HAP-1 (cell line): ENCODE data around the gene NDUFAB1.
A peak's percentile ranks its signal among the peaks of the same experiment; 100 is the strongest.
"Not testable (repeated sequence)": the region's sequence is repeated elsewhere in the genome, so short reads cannot be mapped to it uniquely, and the experiment has no call there.

Source experiments
- DNase-seq, 2 experiments: peaks; one replicate each; pipeline ENCODE4 v3.0.0-alpha.2; 2016 to 2020; ENCODE audit warnings: low spot score in 2 of 2
- H3K27me3 ChIP-seq: fragments of 250-450 bp; sonication (Bioruptor Pico); 2 replicates; pipeline ENCODE4 v1.5.1; 2020; ENCODE audit warnings: low read depth, mild to moderate bottlenecking, moderate library complexity
- H3K36me3 ChIP-seq: fragments of 250-450 bp; sonication (Bioruptor Pico); replicated peaks from 2 replicates; pipeline ENCODE4 v1.5.1; 2020; ENCODE audit warnings: mild to moderate bottlenecking
- H3K4me1 ChIP-seq: fragments of 250-450 bp; sonication (Bioruptor Pico); 2 replicates; pipeline ENCODE4 v1.5.1; 2020; ENCODE audit warnings: mild to moderate bottlenecking
- H3K4me3 ChIP-seq: fragments of 250-450 bp; sonication (Bioruptor Pico); 2 replicates; pipeline ENCODE4 v1.5.1; 2020; ENCODE audit warnings: mild to moderate bottlenecking, moderate library complexity
- H3K9me3 ChIP-seq: fragments of 250-450 bp; sonication (Bioruptor Pico); 2 replicates; pipeline ENCODE4 v1.5.1; 2020; ENCODE audit warnings: mild to moderate bottlenecking, moderate library complexity
- in situ Hi-C: fragments of 300-500 bp; cut with MboI; formaldehyde crosslinking; loops from 3 replicates; pipeline ENCODE4 v1.14.3; 2020; ENCODE audit warnings: low sequenced_read_pairs, inconsistent platforms, mixed read lengths

NDUFAB1 gene

DNA sequence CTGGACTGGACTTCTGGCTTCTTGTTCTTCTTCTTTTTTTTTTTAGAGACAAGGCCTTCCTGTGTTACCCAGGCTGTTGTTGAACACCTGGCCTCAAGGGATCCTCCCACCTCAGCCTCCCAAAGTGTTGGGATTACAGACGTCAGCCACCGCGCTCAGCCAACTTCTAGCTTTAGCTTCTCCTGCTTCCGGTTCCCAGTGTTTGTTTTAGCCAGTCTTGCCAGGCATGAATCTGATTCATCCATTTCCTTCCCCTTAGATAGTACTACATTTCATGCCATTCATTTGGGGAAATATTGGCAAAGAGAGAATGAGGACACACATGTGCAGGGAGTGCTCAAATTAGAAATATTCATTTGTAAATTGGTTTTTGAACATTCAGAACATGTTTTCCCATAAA lies 12.1 kb upstream of the NDUFAB1 start:
- no peak overlapping the region for H3K4me3 ChIP-seq
- no peak for DNase-seq
- H3K4me1 ChIP-seq = no peaks in the 10 kb centered on the region
- H3K27me3 ChIP-seq = no peaks in the 10 kb centered on the region
- H3K9me3 ChIP-seq = no peaks in the 10 kb centered on the region
- H3K36me3 ChIP-seq = peaks cover 38% of the 10 kb centered on the region
- in situ Hi-C loops = no loop called here

DNA sequence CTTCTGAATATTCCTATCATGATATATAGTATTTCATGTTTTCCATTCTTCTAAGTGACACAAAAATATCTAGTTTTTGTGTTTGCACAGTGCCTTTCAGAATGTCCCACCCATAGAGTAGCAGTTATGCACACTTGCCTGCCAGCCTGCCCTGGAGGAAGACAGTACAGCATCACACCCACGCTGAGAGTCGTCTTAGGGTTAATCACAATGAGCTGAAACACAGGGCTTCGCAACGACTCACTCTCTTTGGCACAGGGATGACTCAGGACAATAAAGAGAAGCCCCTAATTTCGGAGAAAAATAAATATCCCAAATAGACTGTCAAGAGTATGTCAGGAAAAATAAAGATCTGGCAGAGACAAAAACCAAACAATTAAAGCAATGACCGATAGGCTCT lies 11.6 kb upstream of the NDUFAB1 start:
- no peaks in the 10 kb centered on the region for H3K4me1 ChIP-seq
- no peaks in the 10 kb centered on the region for H3K27me3 ChIP-seq
- H3K36me3 ChIP-seq = peaks cover 40% of the 10 kb centered on the region
- H3K4me3 ChIP-seq = no peak overlapping the region
- in situ Hi-C loops = no loop called here
- no peaks in the 10 kb centered on the region for H3K9me3 ChIP-seq
- DNase-seq = no peak

DNA sequence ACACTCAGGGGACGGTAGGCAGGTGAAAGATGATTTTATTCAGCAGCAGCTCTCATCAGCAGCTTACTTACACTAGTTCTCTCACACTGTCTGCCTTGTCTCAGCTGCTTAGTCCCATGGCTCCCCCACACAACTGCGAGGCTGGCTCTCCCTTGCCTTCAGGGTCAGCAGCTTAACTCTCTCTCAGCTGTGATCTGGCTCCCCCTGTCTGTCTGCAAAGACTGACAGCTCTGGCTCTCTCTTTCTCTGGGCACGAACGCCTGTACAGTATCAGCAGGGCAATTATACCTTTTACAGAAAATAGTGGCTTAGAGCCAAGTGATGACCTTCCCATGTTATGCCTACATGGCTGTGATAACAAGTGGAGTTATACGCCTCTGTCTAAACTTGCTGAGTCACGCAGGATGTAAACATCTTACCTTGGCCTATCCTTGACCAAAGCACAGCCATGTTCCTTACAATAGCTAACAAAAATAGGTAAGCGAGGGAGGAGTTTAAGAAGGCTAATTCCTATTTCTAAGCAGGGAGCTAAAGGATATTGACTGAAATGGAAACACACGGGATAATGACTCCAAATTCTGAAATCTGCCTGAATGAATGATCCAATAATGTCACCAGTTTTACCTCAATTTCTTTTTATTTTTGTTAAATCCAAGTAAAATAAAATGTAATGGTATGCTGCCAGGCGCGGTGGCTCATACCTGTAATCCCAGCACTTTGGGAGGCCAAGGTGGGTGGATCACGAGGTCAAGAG lies 1.1 kb upstream of the NDUFAB1 start:
- no peaks in the 10 kb centered on the region for H3K27me3 ChIP-seq

DNA sequence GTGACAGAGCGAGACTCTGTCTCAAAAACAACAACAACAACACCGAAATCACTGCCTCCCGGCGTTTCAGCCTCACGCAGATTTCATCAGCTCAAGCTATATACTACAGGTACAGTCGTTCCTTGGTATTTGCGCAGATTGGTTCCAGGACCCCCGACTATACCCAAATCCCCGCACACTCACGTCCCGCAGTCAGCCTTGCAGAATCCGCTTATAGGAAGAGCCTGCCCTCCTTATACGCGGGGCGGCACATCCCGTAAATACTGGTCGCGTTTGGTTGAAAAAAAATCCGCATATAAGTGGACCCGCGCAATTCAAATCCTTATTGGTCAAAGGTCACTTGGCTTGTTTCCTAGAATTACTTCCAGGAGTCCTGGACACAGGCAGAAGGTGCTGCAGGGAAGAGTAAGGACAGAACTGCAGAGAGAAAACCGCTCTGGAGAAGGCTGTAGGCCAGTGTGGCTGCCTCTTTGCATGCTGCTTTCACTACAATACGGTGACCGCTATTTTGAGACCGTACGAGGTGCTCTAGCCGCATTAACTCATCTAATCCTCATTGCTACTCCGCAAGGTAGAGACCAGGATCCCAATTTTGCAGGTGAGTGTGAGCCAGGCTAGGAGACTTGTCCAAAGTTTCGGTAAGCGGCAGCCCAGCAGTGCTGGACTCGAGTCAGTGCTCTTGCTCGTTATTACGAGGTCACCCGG lies 718 bp downstream of the NDUFAB1 start:
- no peak for DNase-seq
- Histone ChIP-seq H3K4me1 (peaks cover 20% of the 10 kb centered on the region), H3K27me3 (no peaks in the 10 kb centered on the region), H3K9me3 (no peaks in the 10 kb centered on the region), H3K36me3 (peaks cover 45% of the 10 kb centered on the region), H3K4me3 (peak overlapping the region; percentile 96)
- in situ Hi-C loops = loop anchor here (5.0 kb wide), 1 partner anchor 47 kb away; the partner anchor contains the start of genes DCTN5 and PALB2

More for the DNA sequence above, 1.1 kb upstream of the NDUFAB1 start:
- Histone ChIP-seq H3K4me3 (no peak overlapping the region), H3K4me1 (peaks cover 28% of the 10 kb centered on the region), H3K9me3 (no peaks in the 10 kb centered on the region), H3K36me3 (peaks cover 30% of the 10 kb centered on the region)
- in situ Hi-C loops = loop anchor here (5.0 kb wide), 1 partner anchor 45 kb away; the partner anchor contains the start of genes DCTN5 and PALB2
- DNase-seq = peak; percentile 71 to 82

DNA sequence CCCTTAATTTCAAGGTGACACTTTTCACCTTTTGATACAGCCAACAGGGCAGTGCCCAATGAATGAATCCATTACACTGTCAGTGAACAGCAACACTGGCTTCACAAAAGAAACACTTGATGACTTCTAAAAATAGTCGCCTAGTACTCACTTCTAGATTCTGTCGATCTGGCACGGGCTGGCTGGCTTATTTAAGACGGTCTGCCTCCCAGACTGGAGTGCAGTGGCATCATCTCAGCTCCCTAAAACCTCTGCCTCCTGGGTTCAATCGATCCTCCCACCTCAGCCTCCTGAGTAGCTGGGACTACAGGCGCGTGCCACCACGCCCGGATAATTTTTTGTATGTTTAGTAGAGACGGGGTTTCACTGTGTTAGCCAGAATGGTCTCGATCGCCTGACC lies 1.9 kb downstream of the NDUFAB1 start:
- DNase-seq = no peak
- peaks cover 53% of the 10 kb centered on the region for H3K36me3 ChIP-seq
- peaks cover 15% of the 10 kb centered on the region for H3K4me1 ChIP-seq
- no peak overlapping the region for H3K4me3 ChIP-seq
- H3K27me3 ChIP-seq = no peaks in the 10 kb centered on the region
- in situ Hi-C loops = no loop called here
- no peaks in the 10 kb centered on the region for H3K9me3 ChIP-seq

DNA sequence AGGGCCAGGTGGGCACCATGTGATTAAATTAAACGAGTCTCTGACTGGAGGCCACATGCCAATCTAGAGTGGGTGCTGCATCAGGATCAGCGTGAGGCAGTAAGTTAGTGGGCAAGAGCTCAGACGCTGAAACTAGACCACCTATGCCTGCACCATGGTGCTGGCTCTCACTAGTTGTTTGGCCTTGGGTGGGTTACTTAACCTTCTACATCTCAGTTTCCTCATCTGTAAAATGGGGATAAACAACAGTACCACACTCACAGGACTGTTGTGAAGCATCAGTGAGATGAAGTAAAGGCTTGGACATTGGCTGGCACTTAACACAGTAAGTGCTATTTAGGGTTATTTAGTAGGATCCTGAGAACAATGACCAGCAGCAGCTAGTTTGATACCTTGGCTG lies 5.9 kb downstream of the NDUFAB1 start:
- H3K27me3 ChIP-seq = no peaks in the 10 kb centered on the region
- peaks cover 93% of the 10 kb centered on the region for H3K36me3 ChIP-seq
- in situ Hi-C loops = no loop called here
- H3K9me3 ChIP-seq = no peaks in the 10 kb centered on the region
- no peak overlapping the region for H3K4me3 ChIP-seq
- DNase-seq = no peak
- H3K4me1 ChIP-seq = no peaks in the 10 kb centered on the region

DNA sequence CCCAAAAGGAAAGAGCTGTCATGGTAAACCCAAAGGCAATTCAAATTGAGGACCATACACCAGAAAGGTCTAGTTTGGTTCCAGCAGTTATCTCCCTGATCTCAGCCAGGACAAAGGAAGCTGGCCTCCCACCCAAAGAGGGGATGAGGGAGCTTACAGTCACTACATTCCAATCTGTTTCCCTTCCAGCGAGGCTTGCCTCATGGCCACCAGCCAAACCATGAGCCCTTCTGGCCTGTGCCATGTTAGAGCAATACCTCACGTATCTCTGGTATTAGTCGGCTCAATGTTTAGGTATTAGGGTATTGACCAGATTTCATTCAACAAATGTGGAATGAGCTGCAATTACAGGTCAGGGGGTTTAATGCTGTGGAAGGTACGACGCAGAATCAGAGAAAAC lies 8.4 kb downstream of the NDUFAB1 start:
- Histone ChIP-seq H3K9me3 (no peaks in the 10 kb centered on the region), H3K27me3 (no peaks in the 10 kb centered on the region), H3K4me3 (no peak overlapping the region), H3K4me1 (no peaks in the 10 kb centered on the region), H3K36me3 (peaks cover 82% of the 10 kb centered on the region)
- DNase-seq = no peak
- in situ Hi-C loops = no loop called here

DNA sequence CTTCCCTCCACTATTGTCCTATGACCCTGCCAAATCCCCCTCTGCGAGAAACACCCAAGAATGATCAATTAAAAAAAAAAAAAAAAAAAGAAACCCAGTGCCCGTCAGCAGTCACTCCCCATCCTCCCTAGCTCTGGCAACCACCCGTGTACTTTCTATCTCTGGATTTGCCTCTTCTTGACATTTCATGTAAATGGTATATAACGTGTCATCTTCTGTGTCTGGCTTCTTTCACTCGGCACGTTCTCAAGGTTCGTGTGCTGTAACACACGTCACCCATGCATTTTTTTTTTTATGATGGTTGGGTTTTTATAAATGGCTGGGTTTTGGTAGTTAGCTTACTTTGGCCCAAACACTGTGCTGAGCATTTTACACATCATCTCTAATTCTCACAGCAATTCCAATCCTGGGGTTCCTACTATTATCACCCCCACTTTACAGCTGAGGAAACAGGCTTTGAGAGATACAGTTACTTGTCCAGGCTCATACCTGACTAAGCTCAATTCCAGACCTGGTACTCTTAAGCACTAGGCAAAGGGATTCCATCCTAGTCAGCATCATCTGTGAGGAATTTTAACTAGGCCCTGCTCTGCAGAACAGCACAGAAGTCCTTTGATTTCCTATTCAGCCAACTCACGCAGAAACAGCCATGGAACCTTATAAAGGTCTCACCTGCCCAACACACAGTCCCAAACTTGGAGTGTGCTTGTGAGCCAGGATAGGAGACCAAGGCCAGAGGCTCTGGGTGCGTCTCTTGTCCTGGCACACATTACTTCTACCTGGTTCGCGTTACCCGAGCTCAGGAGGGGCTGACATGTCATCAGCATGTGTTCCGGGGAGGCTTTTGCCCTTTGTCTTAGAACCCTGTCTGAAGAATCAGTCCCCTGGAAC lies 11.7 kb downstream of the NDUFAB1 start:
- Histone ChIP-seq H3K36me3 (peaks cover 83% of the 10 kb centered on the region), H3K9me3 (no peaks in the 10 kb centered on the region), H3K4me1 (no peaks in the 10 kb centered on the region), H3K27me3 (no peaks in the 10 kb centered on the region), H3K4me3 (no peak overlapping the region)
- DNase-seq = no peak
- in situ Hi-C loops = no loop called here

DNA sequence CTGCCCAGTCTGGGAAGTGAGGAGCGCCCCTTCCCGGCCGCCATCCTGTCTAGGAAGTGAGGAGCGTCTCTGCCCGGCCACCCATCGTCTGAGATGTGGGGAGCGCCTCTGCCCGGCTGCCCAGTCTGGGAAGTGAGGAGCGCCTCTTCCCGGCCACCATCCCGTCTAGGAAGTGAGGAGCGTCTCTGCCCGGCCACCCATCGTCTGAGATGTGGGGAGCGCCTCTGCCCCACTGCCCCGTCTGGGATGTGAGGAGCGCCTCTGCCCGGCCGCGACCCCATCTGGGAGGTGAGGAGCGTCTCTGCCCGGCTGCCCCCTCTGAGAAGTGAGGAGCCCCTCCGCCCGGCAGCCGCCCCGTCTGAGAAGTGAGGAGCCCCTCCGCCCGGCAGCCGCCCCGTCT lies 12.8 kb downstream of the NDUFAB1 start:
- in situ Hi-C loops, H3K4me3 ChIP-seq, DNase-seq, H3K27me3 ChIP-seq, H3K9me3 ChIP-seq, H3K4me1 ChIP-seq: not testable (repeated sequence)
- H3K36me3 ChIP-seq = peaks cover 79% of the 10 kb centered on the region

DNA sequence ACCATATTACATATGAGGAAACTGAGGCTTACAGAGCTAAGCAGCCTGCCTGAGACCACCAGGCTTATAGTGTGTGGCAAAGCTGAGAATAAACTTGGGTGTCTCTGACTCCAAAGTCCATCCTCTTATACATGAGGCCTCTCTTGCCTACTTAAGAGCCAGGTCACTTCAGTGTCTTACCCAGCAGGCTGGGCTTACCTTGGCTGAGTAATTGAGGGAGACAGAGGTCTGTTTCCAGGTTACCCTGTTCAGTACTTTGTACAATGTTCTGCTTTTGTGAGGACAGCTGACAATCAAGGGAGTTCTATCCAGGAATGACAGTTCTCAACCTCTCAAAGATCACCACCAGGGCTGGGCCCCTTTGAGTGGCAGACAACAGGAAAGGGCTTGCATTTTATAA lies 14.4 kb downstream of the NDUFAB1 start:
- in situ Hi-C loops = no loop called here
- peaks cover 7% of the 10 kb centered on the region for H3K4me1 ChIP-seq
- peaks cover 75% of the 10 kb centered on the region for H3K36me3 ChIP-seq
- DNase-seq = no peak
- H3K27me3 ChIP-seq = no peaks in the 10 kb centered on the region
- H3K4me3 ChIP-seq = no peak overlapping the region
- no peaks in the 10 kb centered on the region for H3K9me3 ChIP-seq

DNA sequence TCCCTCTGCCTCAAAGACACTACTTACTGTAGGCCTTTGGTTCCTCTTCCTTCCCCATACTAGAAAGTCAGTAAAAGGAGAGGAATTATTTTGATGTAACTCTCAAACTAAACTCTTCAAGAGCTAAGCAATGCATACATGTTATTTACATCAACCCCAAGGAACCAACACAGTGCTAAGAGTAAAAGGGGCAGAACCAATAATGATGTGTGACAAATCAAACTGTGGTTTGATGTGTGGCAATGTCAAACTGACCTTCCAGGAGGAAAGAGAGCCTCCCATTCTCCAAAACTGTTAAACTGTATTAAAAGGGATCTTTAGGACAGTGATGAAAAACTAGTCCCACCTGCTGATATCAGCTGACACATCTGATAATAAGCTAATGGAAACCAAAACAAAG lies 15.7 kb downstream of the NDUFAB1 start:
- no peak for DNase-seq
- Histone ChIP-seq H3K9me3 (no peaks in the 10 kb centered on the region), H3K4me1 (peaks cover 7% of the 10 kb centered on the region), H3K27me3 (no peaks in the 10 kb centered on the region), H3K36me3 (peaks cover 62% of the 10 kb centered on the region), H3K4me3 (no peak overlapping the region)
- in situ Hi-C loops = no loop called here

DNA sequence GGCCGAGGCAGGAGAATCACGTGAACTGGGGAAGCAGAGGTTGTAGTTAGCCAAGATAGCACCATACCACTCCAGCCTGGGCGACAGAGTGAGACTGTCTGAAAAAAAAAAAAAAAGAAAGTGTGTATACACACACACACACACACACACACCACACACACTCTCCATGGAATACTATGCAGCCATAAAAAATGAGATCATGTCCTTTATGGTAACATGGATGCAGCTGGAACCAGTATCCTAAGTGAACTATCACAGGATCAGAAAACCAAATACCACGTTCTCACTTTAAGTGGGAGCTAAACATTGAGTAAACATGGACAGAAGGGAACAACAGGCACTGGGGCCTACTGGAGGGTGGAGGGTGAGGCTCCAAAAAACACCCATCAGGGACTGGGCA lies 16.7 kb downstream of the NDUFAB1 start:
- Histone ChIP-seq H3K4me1 (peaks cover 7% of the 10 kb centered on the region), H3K36me3 (peaks cover 52% of the 10 kb centered on the region), H3K27me3 (no peaks in the 10 kb centered on the region), H3K9me3 (no peaks in the 10 kb centered on the region), H3K4me3 (no peak overlapping the region)
- in situ Hi-C loops = no loop called here
- DNase-seq = no peak

DNA sequence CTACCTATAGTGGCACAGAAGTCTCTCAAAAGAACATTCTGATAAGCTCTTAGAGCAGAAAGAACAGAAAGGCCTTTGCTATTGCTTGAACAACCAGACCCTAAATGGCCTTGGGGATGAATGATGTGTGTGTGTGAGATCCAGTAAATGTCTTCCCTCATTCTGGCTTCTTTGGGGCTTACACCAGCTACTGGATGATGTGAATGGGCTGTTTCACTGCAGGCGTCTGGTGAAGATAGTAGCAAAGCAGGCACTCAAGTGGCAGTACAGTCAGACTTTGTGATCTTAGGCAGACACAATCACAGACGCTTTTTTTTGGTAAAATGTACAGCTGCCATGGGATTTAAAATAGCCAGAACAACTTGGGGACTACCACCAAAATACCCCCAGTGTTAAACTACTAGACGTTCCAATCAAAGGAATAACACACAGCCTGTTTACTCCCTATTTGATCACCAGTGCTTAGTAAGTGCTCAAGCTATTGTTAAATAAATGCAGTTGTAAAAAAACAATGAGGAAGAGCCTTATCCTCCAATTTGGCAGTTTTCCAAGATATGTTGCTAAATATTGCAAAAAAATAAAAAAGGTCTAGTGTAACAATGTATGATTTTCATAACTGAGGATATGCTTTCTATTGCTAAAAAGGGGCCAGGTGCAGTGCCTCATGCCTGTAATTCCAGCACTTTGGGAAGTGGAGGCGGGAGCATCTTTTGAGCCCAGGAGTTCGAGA lies 17.9 kb downstream of the NDUFAB1 start:
- Histone ChIP-seq H3K4me1 (peaks cover 7% of the 10 kb centered on the region), H3K27me3 (no peaks in the 10 kb centered on the region), H3K36me3 (peaks cover 60% of the 10 kb centered on the region), H3K4me3 (no peak overlapping the region), H3K9me3 (no peaks in the 10 kb centered on the region)
- peak in 1 of 2 experiments; percentile 45 for DNase-seq
- in situ Hi-C loops = no loop called here
